Esophagus muscularis mucosa (tissue), 4 donors: ENCODE data around the gene JPT1.

ENCODE experiments used
- CTCF ChIP-seq, 3 experiments: fragments of 200-600 bp in 2 of 3; fragments of 450-650 bp in 1 of 3; sonication (generic) in 2 of 3; IDR thresholded peaks; one replicate each; pipeline ENCODE4 v1.5.1; 2017 to 2019; ENCODE audit warnings: antibody characterized with exemption in 3 of 3, mild to moderate bottlenecking in 2 of 3, moderate library complexity in 1 of 3
- EP300 ChIP-seq: sonication (generic); formaldehyde crosslinking; IDR thresholded peaks from one replicate; pipeline ENCODE4 v1.6.1; 2017; ENCODE audit warnings: antibody characterized with exemption
- POLR2A ChIP-seq: fragments of 450-650 bp; IDR thresholded peaks from one replicate; pipeline ENCODE4 v1.6.1; 2017; ENCODE audit warnings: antibody characterized with exemption, moderate library complexity, mild to moderate bottlenecking, low read depth
- POLR2AphosphoS5 ChIP-seq, 2 donors: sonication (generic); formaldehyde crosslinking; IDR thresholded peaks; one replicate each; pipeline ENCODE4 v1.6.1; 2017; ENCODE audit warnings: antibody characterized with exemption in 2 of 2

GRCh38 chr17:75094871-75095399 lies 59.4 kb downstream of the JPT1 start:
- no peak for TF ChIP-seq POLR2AphosphoS5 (IDR thresholded peaks at IDR 0.05)
- TF ChIP-seq CTCF (IDR thresholded peaks at IDR 0.05) = no peak
- no peak for TF ChIP-seq POLR2A
- TF ChIP-seq EP300 = no peak
